Upper lobe of right lung (tissue), 1 donor: ENCODE measurements around the gene ZNF184. TPM values are rescaled to one million over a fixed set of nuclear protein-coding genes. Genes with fewer than 3 reads are reported as not detected.

Experiments used
- ATAC-seq: fragments of 200-7000 bp; cut with Tn5 transposase; one replicate; pipeline ENCODE4 v1.9.1; 2020; ENCODE audit warnings: mild to moderate bottlenecking, moderate library complexity
- DNase-seq: peaks from one replicate; pipeline ENCODE4 v3.0.0-alpha.2; 2020
- H3K27ac ChIP-seq: fragments of 200-600 bp; one replicate; pipeline ENCODE4 v1.8.0; 2022
- H3K27me3 ChIP-seq: fragments of 200-600 bp; one replicate; pipeline ENCODE4 v1.8.0; 2022; ENCODE audit warnings: mild to moderate bottlenecking
- H3K36me3 ChIP-seq: fragments of 200-600 bp; one replicate; pipeline ENCODE4 v1.8.0; 2022
- H3K4me1 ChIP-seq: fragments of 200-600 bp; one replicate; pipeline ENCODE4 v1.8.0; 2022
- H3K4me3 ChIP-seq: fragments of 200-600 bp; one replicate; pipeline ENCODE4 v1.8.0; 2022; ENCODE audit warnings: mild to moderate bottlenecking
- H3K9me3 ChIP-seq: fragments of 200-600 bp; one replicate; pipeline ENCODE4 v1.8.0; 2022
- intact Hi-C: fragments of 100-400 bp; cut with DNase I; formaldehyde crosslinking; loops from one replicate; pipeline ENCODE4 v1.11.0; 2022
- total RNA-seq: library from RNA; stranded (reverse); fragmentation: NEBNext Ultra II Directional; extraction: Animal tissue kit (Norgen Biotek cat#: 25700); gene quantifications from one replicate; pipeline ENCODE4 v1.2.1, GENCODE V29; 2021
- TF ChIP-seq, protein P1 (sequence below): fragments of 200-600 bp; IDR thresholded peaks from one replicate; pipeline ENCODE4 v1.8.0; 2022; ENCODE audit warnings: antibody characterized with exemption
- donor health status: DM: no; HTN: yes; CAD: no; lungs with severe emphysema.

Gene ZNF184
- total RNA-seq, 1 donor from 2014 or later = 6.8 TPM

DNA sequence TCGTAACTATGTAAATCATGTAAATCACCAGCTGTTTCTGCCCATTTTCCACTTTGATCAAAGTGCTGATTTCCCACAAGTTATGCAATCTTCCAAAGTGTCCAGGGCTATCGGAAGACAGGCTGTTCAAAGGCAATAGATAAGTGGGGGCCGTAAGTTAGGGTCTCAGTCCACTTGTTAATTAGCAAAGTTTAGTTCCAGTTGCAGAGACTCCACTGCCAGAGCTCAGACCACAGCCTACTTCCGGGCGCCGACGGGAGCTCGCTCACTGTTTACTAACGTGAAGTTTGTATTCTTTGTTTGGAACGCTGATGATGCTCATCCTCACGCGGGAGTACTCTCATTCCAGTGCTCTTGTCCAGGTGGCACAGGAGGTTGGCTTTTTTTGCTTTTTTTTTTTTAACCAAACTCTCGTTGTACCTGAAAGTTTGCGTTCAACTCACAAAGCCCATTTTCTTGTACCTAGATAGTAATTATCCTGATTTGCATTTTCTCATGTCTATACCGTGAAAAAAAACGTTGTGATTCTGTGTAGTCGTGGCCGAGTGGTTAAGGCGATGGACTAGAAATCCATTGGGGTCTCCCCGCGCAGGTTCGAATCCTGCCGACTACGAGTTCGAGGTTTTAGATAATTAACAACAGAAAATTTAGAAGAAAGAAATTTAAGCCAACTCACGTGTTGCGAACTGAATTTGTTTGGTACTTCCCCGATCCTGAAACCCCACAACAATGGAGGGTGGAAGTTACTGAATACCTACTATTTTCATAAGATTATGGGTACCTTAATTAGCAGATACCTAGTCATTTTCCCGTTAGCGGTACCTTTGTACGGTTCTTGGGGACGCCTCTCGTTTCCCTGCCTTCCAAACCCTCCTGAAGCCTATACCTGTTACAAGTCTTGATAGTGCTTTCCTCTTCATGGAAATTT lies 29.9 kb upstream of the ZNF184 start:
- TF ChIP-seq, protein P1, sequence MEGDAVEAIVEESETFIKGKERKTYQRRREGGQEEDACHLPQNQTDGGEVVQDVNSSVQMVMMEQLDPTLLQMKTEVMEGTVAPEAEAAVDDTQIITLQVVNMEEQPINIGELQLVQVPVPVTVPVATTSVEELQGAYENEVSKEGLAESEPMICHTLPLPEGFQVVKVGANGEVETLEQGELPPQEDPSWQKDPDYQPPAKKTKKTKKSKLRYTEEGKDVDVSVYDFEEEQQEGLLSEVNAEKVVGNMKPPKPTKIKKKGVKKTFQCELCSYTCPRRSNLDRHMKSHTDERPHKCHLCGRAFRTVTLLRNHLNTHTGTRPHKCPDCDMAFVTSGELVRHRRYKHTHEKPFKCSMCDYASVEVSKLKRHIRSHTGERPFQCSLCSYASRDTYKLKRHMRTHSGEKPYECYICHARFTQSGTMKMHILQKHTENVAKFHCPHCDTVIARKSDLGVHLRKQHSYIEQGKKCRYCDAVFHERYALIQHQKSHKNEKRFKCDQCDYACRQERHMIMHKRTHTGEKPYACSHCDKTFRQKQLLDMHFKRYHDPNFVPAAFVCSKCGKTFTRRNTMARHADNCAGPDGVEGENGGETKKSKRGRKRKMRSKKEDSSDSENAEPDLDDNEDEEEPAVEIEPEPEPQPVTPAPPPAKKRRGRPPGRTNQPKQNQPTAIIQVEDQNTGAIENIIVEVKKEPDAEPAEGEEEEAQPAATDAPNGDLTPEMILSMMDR = no peak
- no peaks in the 10 kb centered on the region for H3K9me3 ChIP-seq
- intact Hi-C loops = no loop called here
- peak overlapping the region; percentile 59 for H3K4me3 ChIP-seq
- no peak overlapping the region for H3K27ac ChIP-seq
- no peaks in the 10 kb centered on the region for H3K4me1 ChIP-seq
- peaks cover 46% of the 10 kb centered on the region for H3K27me3 ChIP-seq
- ATAC-seq (peak; percentile 54), DNase-seq (no peak)
- no peaks in the 10 kb centered on the region for H3K36me3 ChIP-seq

DNA sequence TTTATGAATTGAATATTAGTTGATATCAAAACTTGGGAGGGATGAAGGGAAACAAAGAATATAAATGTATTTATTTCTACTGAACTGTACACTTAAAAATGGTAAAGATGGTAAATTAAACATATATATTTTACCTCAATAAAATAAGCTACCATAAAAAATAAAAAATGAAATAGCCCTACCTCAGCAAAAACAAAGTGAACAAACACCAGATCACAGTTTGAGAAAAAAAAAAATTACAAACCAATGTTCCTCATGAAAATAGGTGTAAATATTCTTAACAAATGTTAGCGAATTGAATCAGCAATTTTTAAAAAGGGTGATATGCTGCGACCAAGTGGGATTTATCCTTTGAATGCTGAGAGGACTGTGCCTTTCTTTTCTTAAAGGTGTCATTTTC lies 28.3 kb upstream of the ZNF184 start:
- ATAC-seq = no peak
- H3K9me3 ChIP-seq = no peaks in the 10 kb centered on the region

DNA sequence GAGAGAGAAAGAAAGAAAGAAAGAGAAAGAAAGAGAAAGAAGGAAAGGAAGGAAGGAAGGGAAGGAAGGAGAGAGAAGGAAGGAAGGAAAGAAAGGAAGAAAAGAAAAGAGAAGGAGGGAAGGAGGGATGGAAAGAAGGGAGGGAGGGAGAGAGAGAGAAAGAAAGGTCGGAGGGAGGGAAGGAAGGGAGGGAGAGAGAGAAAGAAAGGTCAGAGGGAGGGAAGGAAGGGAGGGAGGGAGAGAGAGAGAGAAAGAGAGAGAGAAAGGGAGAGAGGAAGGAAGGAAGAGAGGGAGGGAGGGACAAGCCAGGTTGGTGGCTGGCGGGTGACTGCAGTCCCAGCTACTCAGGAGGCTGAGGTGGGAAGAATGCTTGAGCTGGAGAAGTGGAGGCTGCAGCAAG lies 27.3 kb upstream of the ZNF184 start:
- intact Hi-C loops = no loop called here
- no peaks in the 10 kb centered on the region for H3K36me3 ChIP-seq
- H3K27ac ChIP-seq = no peak overlapping the region
- peaks cover 4% of the 10 kb centered on the region for H3K4me1 ChIP-seq
- TF ChIP-seq, protein P1 = no peak
- H3K4me3 ChIP-seq = no peak overlapping the region
- H3K9me3 ChIP-seq = no peaks in the 10 kb centered on the region
- DNase-seq = no peak
- H3K27me3 ChIP-seq = peaks cover 58% of the 10 kb centered on the region
- no peak for ATAC-seq

More for the DNA sequence above, 28.3 kb upstream of the ZNF184 start:
- intact Hi-C loops = no loop called here
- TF ChIP-seq, protein P1 = no peak
- DNase-seq = no peak
- no peaks in the 10 kb centered on the region for H3K36me3 ChIP-seq
- no peak overlapping the region for H3K27ac ChIP-seq
- no peaks in the 10 kb centered on the region for H3K4me1 ChIP-seq
- H3K27me3 ChIP-seq = peaks cover 48% of the 10 kb centered on the region
- no peak overlapping the region for H3K4me3 ChIP-seq

DNA sequence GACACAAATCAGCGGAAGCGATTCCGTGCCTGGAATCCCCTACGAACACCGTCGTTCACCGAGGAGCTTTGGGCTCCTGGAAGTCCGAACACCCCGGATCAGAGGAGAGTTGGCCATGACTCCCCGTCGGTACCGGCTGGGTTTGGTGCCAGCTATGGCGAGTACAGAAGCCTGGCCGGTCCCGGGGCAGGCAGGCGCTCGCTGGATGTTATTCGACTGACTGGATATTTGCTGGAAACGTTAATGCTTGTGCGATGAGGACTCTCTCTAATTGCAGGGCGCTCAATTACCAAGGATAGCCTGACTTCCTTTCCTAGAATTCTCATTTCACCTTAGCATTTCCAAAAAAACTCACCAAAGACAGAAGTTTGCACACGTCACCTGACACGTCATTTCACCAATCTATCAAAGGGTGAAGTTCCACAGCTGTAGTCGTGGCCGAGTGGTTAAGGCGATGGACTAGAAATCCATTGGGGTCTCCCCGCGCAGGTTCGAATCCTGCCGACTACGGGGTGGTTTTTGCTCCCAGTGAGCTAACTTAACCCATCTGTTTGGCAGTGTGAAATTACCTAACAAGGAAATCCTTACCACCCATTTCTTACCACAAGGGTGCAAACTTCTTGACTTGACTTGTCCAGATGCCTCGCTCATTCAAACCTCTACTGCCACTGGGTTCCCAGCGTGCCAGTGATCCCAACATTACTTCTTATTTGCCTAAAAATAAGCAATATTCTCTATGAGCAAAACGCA lies 22.7 kb upstream of the ZNF184 start:
- Histone ChIP-seq H3K9me3 (no peaks in the 10 kb centered on the region), H3K4me1 (peaks cover 9% of the 10 kb centered on the region), H3K4me3 (peak overlapping the region; percentile 43), H3K36me3 (no peaks in the 10 kb centered on the region), H3K27me3 (peaks cover 61% of the 10 kb centered on the region), H3K27ac (no peak overlapping the region)
- ATAC-seq (no peak), DNase-seq (no peak)
- intact Hi-C loops = no loop called here
- TF ChIP-seq, protein P1 = no peak

DNA sequence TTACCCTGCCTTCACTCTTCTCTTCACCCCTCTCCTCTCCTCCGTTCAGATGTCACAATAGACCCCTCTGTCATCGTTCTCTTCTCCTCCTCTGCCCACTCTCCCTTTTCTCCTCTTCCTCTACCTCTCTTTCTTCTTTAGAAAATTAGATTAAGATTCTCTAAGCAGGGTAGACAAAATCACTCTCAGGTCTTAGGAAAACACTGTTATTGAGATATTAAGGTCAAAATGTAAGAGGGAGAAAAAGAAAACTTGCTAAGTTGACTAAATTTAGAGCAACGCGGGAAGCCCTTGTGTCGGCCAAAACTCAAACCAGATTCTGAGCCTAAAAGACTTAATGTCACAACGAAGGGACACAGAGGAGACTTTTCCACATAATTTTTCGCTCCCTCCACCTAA lies 22.1 kb upstream of the ZNF184 start:
- ATAC-seq (no peak), DNase-seq (no peak)
- TF ChIP-seq, protein P1 = no peak
- intact Hi-C loops = no loop called here
- H3K36me3 ChIP-seq = no peaks in the 10 kb centered on the region
- peaks cover 9% of the 10 kb centered on the region for H3K4me1 ChIP-seq
- H3K27me3 ChIP-seq = peaks cover 55% of the 10 kb centered on the region
- peak overlapping the region; percentile 43 for H3K4me3 ChIP-seq
- H3K9me3 ChIP-seq = no peaks in the 10 kb centered on the region
- H3K27ac ChIP-seq = no peak overlapping the region
